Cerebellar nuclear complex (tissue), 1 donor: ENCODE data around the gene ROBO2.

Experiments used
- DNase-seq, 2 experiments: peaks; one replicate each; lab custom pipeline; 2025; lab: John Stamatoyannopoulos, UW

ROBO2 gene

GRCh38 chr3:77500721-77501120 lies 460.8 kb downstream of the ROBO2 start:
- DNase-seq: peak; percentile 79 to 86

- DNase-seq: no peak
These were observed 466.5 kb downstream of the ROBO2 start for GRCh38 chr3:77506384-77506783.

GRCh38 chr3:77513542-77513941 lies 473.6 kb downstream of the ROBO2 start:
- DNase-seq: no peak

DNA sequence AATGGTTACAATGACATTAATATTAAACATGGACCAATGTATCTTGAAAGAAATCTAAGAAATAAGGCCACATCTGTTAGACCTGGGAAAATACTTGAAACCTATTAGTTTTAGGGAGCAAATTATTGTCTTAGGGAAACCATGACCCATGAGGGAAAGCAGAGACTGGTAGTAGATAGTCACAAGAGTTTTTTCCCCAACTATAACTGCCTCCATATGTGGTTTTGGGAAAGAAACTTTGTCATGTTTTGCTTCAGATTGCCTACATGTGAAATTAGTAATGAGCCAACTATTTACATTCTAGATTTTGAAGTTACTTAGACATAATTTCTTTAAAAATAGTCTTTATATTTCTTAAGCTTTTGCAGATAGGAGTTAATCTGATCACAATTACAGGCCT lies 474.9 kb downstream of the ROBO2 start:
- no peak for DNase-seq

DNA sequence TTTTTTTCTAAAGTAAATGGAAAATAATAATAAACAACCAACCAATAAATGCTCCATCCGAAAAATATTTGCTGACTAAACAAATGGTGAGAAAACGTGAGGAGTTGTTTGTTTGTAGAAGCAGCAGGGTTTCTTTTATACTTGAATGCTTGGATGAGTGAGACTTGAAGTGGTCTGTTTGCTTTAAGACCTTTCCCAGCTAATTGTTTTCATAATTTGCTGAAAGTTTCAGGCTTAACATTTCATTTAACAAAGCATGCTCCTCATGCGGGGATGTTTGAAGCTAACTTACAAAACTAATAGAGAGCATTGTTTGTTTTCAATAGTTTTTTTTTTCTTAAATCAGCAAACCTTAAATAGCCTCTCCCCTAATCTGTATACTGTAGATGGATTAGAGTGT lies 484.6 kb downstream of the ROBO2 start:
- no peak for DNase-seq

DNA sequence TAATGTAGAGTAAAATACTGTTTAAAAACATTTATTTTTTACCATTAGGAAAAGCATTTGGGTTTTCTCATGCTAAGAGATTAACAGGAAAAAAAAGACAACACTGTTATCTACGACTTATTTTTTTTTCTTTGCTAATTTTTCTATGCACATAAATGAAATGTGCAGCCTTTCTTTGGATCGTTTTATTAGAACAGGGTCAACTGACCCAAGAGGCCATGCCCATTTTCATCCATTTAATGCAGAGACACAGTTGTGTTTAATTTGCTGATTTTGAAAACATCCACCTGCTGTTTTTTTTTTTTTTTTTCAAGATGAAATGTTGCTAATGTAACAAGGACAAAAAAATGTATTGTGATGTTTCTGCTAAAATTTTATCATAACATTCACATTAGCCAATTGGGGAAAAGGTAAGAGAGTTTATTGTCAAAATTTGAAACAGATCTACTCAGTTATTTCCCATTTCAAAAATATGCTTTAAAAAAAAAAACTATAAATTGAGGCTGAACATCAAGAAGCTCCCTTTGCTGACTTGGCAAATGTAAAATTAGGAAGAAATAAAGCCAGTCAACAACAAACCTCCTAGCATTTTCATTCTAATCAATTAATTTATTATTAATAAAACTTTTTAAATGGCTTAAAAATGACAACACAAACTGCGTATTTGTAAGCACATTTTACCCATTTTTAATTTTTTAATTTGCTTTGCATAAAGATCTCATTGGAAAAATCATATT lies 485.2 kb downstream of the ROBO2 start:
- DNase-seq: no peak

GRCh38 chr3:77526573-77527113 lies 486.7 kb downstream of the ROBO2 start:
- DNase-seq: no peak

GRCh38 chr3:77529522-77529921 lies 489.6 kb downstream of the ROBO2 start:
- no peak for DNase-seq

DNA sequence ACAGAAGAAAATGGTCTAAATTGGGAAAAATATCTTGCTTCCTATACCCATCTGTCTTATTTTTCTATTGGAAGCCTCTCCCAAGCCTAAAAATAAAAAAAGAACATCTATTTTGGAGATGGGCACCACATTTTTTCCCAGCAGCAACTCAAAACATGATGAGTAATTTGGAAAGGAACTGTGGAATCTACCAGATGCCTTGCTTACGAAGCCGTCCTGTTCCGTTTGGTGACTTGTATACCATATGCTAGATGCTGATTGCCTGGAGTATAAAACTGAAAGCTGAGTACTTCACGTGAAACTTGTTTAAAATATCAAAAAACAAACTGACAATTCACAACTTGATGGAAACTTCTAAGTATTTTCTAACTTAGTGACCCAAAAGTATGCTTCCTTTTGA lies 491.0 kb downstream of the ROBO2 start:
- peak; percentile 6 to 71 for DNase-seq

- DNase-seq: no peak
These were observed 495.2 kb downstream of the ROBO2 start for GRCh38 chr3:77535116-77535515.

DNA sequence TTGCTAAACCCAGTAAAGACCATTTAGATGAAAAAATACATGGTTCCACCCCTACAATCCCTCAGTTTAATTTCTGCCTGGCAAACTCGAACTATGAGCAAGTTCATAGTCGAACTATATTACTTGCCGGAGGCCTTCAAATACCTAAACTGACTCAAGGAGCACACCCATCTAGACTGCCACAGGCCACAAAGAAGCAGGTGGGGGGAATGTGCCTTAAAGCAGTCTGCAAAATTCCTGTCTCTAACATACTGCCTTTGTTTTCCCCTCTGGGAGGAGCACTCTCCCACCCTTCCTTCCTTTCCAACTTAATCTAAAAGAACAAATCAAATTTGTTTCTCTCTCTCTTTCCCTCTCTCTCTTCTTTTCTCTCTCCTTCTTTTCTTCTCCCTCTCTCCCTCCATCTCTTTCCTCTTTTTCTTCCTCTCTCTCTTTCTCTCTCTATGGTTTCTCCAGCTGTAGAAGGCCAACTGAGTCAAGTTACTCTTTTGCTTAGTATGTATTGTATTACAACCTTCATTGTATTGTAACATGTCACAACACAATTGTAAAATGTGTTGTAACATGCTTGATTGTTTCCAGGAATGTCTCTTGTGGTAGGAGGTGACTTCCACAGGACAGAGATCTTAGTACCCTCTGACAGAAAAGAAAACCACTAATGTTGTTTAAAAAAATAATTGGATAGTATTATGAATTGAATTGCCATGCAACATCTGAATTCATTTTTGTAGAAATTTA lies 496.3 kb downstream of the ROBO2 start:
- no peak for DNase-seq

- no peak for DNase-seq
These were observed 499.1 kb downstream of the ROBO2 start for GRCh38 chr3:77539014-77539413.

DNA sequence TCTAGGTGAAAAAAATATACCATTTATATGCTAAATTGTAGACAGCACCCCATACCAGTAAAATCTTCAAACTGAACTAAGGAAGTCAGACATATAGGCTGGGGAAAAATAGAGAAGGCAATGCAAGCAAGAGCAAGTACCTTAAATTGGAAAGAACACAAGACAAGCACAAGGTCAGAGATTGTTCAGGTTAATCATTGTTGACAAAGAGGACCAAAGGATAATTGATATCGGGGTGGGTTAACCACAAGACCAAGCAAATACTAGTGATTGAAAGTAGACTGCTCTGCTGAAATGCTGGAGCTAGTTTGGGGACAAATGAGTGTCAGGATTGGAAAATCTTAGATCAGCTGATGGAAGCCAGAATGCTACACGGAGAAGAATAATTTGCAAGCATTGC lies 499.8 kb downstream of the ROBO2 start:
- DNase-seq: no peak

DNA sequence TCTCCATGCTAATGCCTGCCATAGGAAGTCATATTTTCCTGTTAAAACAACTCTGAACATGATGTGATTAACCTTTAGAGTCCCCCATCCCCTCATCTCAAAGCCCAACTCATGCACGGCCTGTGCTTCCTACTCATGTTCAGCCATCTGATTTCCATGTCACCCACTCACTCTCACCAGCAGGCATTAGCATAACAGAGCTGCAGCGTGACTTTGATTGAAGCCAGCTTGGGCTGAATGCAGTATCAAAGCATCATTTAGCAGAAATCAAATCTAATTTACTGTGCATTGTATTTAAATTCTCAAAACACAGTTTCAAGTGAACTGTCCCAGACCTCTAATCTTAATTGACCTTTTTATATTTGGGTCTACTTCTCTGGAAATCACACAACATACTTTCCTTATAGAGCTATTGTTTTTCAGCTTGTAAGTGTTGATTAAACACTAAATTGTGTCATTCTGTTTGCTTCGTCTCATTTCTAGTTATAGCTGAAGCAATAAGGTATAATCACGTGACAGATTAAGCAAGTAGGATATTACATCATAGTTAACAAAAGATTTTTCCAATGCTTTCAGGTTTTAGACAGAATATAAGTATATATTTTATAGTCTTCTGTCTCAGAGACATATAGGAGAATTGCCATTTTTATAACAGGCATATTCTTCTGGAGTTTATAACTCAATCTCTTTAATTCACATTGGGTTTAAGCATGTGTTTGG lies 501.5 kb downstream of the ROBO2 start:
- no peak for DNase-seq

- DNase-seq: no peak
These were observed 506.3 kb downstream of the ROBO2 start for GRCh38 chr3:77546246-77546645.

DNA sequence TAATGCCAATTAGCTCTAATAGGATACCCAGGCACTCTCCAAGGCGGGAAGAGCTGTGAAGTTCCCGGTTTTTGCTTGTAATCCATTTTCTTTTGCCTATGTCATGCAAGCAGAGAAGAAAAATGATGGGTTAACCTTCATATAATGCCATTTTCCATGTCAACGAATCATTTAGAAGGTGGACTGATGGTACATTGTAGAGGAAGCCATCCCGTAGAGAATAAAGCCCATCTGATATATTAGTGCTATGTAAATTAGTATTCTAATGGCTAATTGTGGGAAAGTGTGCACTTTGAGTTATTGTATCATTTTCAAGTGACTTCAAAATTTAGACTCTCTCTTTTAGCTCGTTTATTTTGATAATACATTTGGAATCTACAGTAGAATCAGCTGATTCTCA lies 509.1 kb downstream of the ROBO2 start:
- no peak for DNase-seq

DNA sequence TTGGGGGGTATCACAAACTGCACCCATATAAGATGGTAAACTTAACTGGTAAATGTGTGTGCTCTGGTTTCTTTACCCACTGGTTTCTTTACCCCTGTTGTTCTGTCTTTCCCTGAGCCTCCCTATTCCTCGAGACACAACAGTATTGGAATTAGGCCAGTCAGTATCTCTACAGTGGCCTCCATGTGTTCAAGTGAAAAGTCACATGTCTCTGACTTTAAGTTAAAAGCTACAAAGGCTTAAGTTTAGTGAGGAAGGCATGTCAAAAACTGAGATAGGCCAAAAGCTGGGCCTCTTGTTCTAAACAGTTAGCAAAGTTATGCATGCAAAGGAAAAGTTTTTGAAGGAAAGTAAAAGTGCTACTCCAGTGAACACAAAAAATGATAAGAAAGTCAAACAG lies 513.3 kb downstream of the ROBO2 start:
- DNase-seq: no peak

- no peak for DNase-seq
These were observed 522.2 kb downstream of the ROBO2 start for GRCh38 chr3:77562089-77562488.

- DNase-seq: no peak
These were observed 523.1 kb downstream of the ROBO2 start for GRCh38 chr3:77563012-77563411.

- DNase-seq: no peak
These were observed 526.2 kb downstream of the ROBO2 start for GRCh38 chr3:77566055-77566454.

- DNase-seq: no peak
These were observed 532.2 kb downstream of the ROBO2 start for GRCh38 chr3:77571971-77572715.

DNA sequence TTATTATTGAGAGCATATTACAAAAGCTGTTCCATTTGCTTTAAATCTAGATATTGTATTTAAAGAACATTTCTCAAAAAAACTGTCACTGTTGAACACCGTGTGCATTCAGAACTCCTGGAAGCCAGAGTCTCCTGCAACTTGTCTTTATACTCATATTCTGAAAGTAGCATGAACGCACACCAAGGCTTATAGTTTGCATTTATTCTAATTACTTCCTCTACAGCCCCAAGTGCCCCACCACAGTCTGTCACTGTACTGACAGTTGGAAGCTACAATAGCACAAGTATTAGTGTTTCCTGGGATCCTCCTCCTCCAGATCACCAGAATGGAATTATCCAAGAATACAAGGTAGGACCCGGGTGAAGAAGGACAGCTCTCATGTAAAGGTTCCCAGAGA lies 537.4 kb downstream of the ROBO2 start:
- no peak for DNase-seq
